ENCODE data around the gene EPAS1. TPM values are rescaled to one million over a fixed set of nuclear protein-coding genes. Genes with fewer than 3 reads are reported as not detected.

EPAS1 gene
- total RNA-seq, 1 experiment from 2014 or later: 55.9 TPM

GRCh38 chr2:46387886-46388515 lies 90.8 kb downstream of the EPAS1 start:
- H3K9me3 ChIP-seq (ENCODE audit: control insufficient read depth in 1 of 2, insufficient read depth in 1 of 2, low read depth in 1 of 2, low read length in 2 of 2): no peaks in the 10 kb centered on the region
- no peak overlapping the region for H3K27ac ChIP-seq (ENCODE audit: low read depth, low read length)
- no peak overlapping the region for H2AFZ ChIP-seq (ENCODE audit: low read depth, low read length, poor library complexity, severe bottlenecking)
- no peaks in the 10 kb centered on the region; a peak in 1 of 4 replicates for H3K36me3 ChIP-seq (ENCODE audit: control insufficient read depth in 1 of 2, insufficient read depth in 2 of 2, low read length in 2 of 2)
- intact Hi-C loops (cut with micrococcal nuclease): no loop called here
- H3K27me3 ChIP-seq (ENCODE audit: insufficient read depth, low read length): no peaks in the 10 kb centered on the region
- DNase-seq (ENCODE audit: low read depth, low spot score) (no peak), ATAC-seq (no peak)
- no peak overlapping the region for H3K9ac ChIP-seq (ENCODE audit: low read length)
- no peaks in the 10 kb centered on the region for H4K20me1 ChIP-seq (ENCODE audit: insufficient read depth)
- no peaks in the 10 kb centered on the region for H3K9me2 ChIP-seq (ENCODE audit: insufficient read depth)
- no peak overlapping the region for H3K4me3 ChIP-seq (replicated peaks in 1 of 2; ENCODE audit: low read depth in 1 of 2, low read length in 2 of 2)
- no peak overlapping the region for H3K4me2 ChIP-seq (ENCODE audit: low read length)
- no peaks in the 10 kb centered on the region for H3K79me2 ChIP-seq (ENCODE audit: insufficient read depth, low read length)
- BruUV-seq (replicated peaks): no TSS peak
- CTCF ChIA-PET: no interaction called here
- H3K4me1 ChIP-seq (ENCODE audit: control insufficient read depth in 1 of 2, insufficient read depth in 2 of 2, low read length in 2 of 2): peaks cover 0 to 4% of the 10 kb centered on the region in 2 experiments; a peak in 1 of 4 replicates
- TF ChIP-seq POLR2A (IDR thresholded peaks at IDR 0.05; ENCODE audit: borderline replicate concordance, extremely low read depth, insufficient read depth, insufficient read length): no peak
- TF ChIP-seq ZFX (IDR thresholded peaks at IDR 0.05): no peak
- POLR2A ChIA-PET: no interaction called here
- RAD21 ChIA-PET (ENCODE audit: low non-redundant PET in 1 of 2, low total read pairs in 2 of 2, uncharacterized antibody in 2 of 2, unreplicated experiment in 2 of 2): no interaction called here

- Histone ChIP-seq H3K4me2 (ENCODE audit: low read length) (no peak overlapping the region), H3K79me2 (ENCODE audit: insufficient read depth, low read length) (no peaks in the 10 kb centered on the region), H3K27ac (ENCODE audit: low read depth, low read length) (no peak overlapping the region), H4K20me1 (ENCODE audit: insufficient read depth) (no peaks in the 10 kb centered on the region), H2AFZ (ENCODE audit: low read depth, low read length, poor library complexity, severe bottlenecking) (no peak overlapping the region), H3K4me3 (replicated peaks in 1 of 2; ENCODE audit: low read depth in 1 of 2, low read length in 2 of 2) (no peak overlapping the region), H3K36me3 (ENCODE audit: control insufficient read depth in 1 of 2, insufficient read depth in 2 of 2, low read length in 2 of 2) (no peaks in the 10 kb centered on the region; a peak in 1 of 4 replicates), H3K9ac (ENCODE audit: low read length) (no peak overlapping the region), H3K27me3 (ENCODE audit: insufficient read depth, low read length) (no peaks in the 10 kb centered on the region), H3K4me1 (ENCODE audit: control insufficient read depth in 1 of 2, insufficient read depth in 2 of 2, low read length in 2 of 2) (peaks cover 0 to 4% of the 10 kb centered on the region in 2 experiments; a peak in 1 of 4 replicates), H3K9me2 (ENCODE audit: insufficient read depth) (no peaks in the 10 kb centered on the region), H3K9me3 (ENCODE audit: control insufficient read depth in 1 of 2, insufficient read depth in 1 of 2, low read depth in 1 of 2, low read length in 2 of 2) (no peaks in the 10 kb centered on the region)
- intact Hi-C loops (cut with micrococcal nuclease): no loop called here
- POLR2A ChIA-PET: no interaction called here
- no peak for DNase-seq (ENCODE audit: low read depth, low spot score)
- ATAC-seq: no peak
- CTCF ChIA-PET: no interaction called here
- no TSS peak for BruUV-seq (replicated peaks)
- RAD21 ChIA-PET (ENCODE audit: low non-redundant PET in 1 of 2, low total read pairs in 2 of 2, uncharacterized antibody in 2 of 2, unreplicated experiment in 2 of 2): no interaction called here
- TF ChIP-seq MAX (IDR thresholded peaks at IDR 0.05): no peak
- no peak for TF ChIP-seq ZNF274 (IDR thresholded peaks at IDR 0.05; ENCODE audit: low read depth, low read length)
- no peak for TF ChIP-seq EZH2 (IDR thresholded peaks at IDR 0.05)
- TF ChIP-seq SIN3A (IDR thresholded peaks at IDR 0.05; ENCODE audit: low read depth): no peak
- no peak for TF ChIP-seq EGR1 (IDR thresholded peaks at IDR 0.05; ENCODE audit: low read depth)
- TF ChIP-seq FOSL1 (IDR thresholded peaks at IDR 0.05; ENCODE audit: low read depth): no peak
- TF ChIP-seq RAD21 (IDR thresholded peaks at IDR 0.05; ENCODE audit: low read depth): no peak
- TF ChIP-seq YY1 (IDR thresholded peaks at IDR 0.05; ENCODE audit: extremely low read depth, insufficient replicate concordance, low read depth, low read length): no peak
- TF ChIP-seq, protein P1, sequence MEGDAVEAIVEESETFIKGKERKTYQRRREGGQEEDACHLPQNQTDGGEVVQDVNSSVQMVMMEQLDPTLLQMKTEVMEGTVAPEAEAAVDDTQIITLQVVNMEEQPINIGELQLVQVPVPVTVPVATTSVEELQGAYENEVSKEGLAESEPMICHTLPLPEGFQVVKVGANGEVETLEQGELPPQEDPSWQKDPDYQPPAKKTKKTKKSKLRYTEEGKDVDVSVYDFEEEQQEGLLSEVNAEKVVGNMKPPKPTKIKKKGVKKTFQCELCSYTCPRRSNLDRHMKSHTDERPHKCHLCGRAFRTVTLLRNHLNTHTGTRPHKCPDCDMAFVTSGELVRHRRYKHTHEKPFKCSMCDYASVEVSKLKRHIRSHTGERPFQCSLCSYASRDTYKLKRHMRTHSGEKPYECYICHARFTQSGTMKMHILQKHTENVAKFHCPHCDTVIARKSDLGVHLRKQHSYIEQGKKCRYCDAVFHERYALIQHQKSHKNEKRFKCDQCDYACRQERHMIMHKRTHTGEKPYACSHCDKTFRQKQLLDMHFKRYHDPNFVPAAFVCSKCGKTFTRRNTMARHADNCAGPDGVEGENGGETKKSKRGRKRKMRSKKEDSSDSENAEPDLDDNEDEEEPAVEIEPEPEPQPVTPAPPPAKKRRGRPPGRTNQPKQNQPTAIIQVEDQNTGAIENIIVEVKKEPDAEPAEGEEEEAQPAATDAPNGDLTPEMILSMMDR (IDR thresholded peaks at IDR 0.05 in 2 of 3, conservative IDR thresholded peaks at IDR 0.05 in 1 of 3; ENCODE audit: borderline replicate concordance in 1 of 3, insufficient read depth in 1 of 3, low read depth in 2 of 3, low read length in 2 of 3): no peak
- no peak for TF ChIP-seq POLR2AphosphoS5 (IDR thresholded peaks at IDR 0.05; ENCODE audit: low read depth, low read length)
- TF ChIP-seq EZH2phosphoT487 (IDR thresholded peaks at IDR 0.05; ENCODE audit: borderline replicate concordance): no peak
- no peak for TF ChIP-seq SP1 (IDR thresholded peaks at IDR 0.05; ENCODE audit: low read depth)
- no peak for TF ChIP-seq REST (IDR thresholded peaks at IDR 0.05; ENCODE audit: low read depth)
- TF ChIP-seq TCF7L2 (IDR thresholded peaks at IDR 0.05; ENCODE audit: borderline replicate concordance, extremely low read depth, insufficient read depth, insufficient read length): no peak
Measured at GRCh38 chr2:46388881-46389280, 91.7 kb downstream of the EPAS1 start.

Data from HCT116 (cell line).